HG02981 (cell line): ENCODE data around the gene PLEKHG5.

Experiments
- ATAC-seq: cut with Tn5 transposase; IDR thresholded peaks from one replicate; pipeline ENCODE4 v1.9.1; 2021; ENCODE audit warnings: mild to moderate bottlenecking, moderate library complexity; ENCODE audit not compliant: unreplicated experiment

The PLEKHG5 gene

DNA sequence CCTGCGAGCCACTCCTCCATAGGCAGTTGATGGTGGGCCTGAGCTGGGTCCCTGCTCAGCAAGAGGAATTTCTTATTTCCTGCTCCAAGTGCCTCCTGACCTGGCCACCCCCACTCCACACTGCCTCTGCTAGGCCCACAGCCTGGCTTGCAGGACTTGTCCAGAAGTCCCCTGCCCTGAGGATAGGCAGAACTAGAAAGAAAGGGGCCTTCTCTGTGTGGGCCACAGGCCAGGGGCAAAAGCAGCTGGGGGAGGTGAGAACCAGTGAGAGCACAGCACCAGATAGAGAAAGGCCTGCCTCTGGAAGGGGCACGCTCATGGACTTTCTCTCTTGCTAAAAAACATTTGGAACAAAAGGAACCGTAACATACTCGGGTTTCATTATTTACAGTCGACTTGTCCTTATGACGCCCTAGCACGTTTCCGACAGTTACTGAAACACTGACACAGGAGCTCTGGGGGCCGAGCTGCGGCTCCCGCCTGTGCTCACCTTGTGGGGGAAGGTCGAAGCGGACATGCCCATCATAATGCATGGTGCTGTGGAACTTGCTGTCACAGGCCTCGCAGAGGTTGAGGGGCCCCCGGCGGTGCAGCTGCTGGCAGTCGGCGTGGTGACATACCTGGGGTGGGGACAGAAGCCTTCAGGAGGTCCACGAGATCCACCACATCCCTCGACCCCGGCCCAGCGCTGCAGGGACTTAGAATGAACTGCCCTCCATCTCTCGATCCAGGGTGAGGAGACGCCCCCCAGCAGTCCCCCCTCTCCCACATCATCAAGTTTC lies 14.2 kb downstream of the PLEKHG5 start:
- ATAC-seq = no peak

DNA sequence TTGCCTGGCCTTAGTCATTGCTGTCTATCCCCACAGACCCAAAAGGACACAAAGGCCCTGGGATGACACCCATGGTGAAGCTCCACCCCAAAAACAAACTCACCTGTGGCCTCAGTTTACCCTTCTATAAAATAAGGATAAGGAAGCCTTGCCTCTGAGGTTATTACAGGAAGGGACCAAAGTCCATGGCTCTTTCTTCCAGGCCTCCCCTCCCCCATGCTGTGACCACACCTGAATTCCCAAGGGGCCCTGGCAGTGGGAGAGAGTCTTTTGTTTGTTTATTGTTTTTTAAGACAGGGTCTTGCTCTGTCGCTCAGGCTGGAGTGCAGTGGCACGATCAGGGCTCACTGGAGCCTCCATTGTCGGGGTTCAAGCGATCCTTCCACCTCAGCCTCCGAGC lies 15.0 kb downstream of the PLEKHG5 start:
- ATAC-seq = no peak

DNA sequence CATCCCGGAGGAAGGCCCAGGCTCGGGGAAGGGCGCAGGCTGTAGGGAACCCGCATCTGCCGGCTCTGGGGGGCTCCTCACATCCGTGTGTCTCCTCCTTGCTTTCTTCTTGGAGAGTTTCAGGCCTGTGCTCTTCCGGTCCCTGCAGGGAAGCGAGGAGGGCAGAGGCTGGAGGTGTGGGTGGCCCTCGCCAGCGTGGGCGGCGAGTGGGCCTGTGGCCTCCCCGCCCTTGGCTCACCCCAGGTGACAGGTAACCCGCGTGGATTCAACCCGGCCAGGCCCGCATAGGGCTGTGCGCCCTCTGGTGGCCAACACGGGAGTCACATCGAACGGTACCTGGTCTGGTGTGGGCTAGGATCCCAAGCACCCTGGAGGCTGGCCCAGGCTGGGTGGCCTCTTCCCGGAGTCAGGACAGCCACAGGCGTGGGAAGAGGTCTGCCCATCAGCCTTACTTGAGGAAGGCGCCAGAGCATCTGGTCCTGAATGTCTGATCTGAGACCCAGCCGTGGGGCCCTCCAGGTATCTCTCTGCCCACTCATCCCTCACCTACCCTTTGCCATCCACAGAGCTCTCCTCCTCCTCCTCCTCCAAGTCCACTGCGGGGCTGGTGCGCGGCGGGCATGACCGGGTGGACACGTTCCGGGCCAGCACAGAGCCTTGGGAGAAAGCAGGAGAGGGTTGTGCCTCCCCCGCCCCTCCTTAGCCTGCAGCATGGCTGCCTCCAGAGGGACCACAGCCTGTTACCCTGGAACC lies 15.9 kb downstream of the PLEKHG5 start:
- peak; percentile 59 for ATAC-seq

DNA sequence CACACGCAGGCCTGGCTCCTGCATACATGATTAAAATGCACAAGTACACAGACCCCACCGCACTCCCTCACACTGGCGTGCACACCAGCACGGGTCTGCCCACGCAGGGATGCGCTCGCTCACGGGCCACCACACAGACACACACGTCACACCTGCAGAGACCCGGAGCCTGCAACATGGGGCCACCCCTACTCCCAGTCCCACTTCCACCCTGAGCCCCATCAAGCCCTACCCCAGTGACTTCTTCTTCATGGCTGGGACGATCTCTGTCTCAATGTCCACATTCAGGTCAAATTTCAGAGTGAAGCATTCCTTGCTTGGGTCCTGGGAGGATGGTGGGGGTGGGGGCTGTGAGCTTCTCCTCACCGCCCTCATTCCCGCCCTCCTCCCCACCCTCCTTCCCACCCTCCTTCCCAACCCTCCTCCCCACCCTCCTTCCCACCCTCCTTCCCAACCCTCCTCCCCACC lies 16.6 kb downstream of the PLEKHG5 start:
- ATAC-seq = no peak

DNA sequence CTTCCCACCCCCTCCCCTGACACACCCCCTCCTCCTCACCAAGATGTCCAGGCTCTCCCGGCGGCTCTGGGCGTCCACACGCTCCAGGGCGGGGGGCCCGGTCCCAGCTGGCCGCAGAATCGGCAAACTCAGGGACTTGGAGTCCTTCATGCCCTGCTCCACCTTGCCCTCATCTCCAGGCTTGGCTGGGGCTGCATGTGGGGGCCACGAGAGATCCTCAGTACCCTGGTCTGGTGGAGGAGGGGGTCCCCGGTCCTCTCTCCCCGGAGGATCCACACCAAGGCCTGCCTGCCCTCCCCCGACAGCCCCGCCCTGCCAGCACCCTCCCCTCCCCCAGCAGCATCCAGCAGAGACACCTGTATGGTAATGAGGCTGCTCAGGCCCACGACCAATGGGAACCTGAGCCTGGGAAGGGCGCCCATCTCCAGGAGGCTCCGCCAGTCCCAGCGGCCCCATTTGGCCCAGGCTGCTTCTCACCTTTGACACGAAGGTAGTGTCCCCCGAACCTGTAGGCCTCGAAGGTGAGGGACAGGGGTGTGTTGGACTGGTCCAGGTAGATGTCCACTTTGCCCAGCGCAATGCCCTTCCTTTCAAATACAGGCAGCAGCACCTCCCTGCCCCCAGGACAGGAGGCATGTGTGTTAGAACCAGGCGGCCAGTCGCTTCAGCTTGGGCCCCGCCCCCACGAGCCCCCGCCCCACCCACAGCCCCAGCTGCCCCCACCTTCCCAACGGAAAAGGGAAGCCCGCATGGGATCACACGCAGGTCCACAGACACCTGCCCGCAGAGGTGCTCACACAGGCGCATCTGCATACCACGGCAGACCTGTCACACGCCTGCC lies 17.3 kb downstream of the PLEKHG5 start:
- ATAC-seq = no peak

DNA sequence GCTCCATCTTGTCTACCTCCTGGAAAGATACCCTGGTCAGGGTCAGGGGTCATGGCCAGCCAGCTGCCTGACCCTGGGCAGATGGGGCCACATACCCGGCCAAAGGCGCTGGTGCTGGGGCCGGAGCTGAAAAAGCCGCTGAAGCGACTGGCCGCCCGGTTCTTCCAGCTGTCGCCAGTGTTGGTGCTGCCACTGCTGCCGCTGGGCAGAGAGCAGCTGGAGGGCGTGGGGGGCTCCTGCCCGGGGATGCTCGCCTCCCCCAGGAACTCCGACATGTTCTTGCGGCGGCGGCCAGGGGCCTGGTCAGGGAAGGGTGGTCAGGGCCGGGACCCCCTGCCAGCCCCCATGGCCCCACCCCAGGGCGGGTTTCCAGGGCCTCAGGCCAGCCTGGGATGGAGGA lies 18.3 kb downstream of the PLEKHG5 start:
- ATAC-seq = no peak

DNA sequence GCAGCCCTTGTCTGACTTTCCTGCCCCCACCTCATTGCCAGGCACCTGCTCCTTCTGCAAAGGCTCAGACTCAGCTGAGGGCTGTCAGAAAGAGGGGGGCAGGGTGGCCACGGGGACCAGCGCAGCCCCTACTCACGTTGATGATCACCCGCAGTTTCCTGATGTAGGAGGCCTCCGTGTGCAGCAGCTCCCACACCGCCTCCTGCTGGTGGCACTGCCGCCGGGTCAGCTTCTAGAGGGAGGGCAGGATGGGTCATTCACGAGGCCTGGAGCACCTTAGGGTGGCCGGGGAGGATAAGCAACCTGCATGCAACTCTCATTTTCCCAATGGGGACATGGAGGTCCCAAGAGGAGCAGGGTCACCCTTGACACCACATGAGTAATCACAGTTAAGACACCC lies 19.1 kb downstream of the PLEKHG5 start:
- ATAC-seq = no peak

DNA sequence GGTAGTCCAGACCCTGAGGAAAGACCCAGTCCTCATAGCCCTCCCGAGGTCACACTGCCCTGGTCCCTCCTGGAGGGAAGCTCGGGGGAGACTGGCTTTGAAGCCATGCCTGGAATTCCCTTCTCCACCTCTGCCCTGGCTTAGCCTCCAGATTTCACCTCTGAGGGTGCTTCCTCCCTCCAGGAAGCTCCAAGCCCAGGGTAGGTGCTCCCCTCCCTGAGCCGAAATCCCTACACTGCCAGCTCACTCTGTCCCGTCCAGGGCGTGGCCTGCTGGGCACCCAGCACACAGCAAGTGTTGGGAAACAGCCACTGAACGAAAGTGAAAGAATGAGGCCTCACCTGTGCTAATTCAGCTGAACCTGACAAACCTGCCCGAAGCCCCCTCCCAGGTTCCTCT lies 19.5 kb downstream of the PLEKHG5 start:
- no peak for ATAC-seq

DNA sequence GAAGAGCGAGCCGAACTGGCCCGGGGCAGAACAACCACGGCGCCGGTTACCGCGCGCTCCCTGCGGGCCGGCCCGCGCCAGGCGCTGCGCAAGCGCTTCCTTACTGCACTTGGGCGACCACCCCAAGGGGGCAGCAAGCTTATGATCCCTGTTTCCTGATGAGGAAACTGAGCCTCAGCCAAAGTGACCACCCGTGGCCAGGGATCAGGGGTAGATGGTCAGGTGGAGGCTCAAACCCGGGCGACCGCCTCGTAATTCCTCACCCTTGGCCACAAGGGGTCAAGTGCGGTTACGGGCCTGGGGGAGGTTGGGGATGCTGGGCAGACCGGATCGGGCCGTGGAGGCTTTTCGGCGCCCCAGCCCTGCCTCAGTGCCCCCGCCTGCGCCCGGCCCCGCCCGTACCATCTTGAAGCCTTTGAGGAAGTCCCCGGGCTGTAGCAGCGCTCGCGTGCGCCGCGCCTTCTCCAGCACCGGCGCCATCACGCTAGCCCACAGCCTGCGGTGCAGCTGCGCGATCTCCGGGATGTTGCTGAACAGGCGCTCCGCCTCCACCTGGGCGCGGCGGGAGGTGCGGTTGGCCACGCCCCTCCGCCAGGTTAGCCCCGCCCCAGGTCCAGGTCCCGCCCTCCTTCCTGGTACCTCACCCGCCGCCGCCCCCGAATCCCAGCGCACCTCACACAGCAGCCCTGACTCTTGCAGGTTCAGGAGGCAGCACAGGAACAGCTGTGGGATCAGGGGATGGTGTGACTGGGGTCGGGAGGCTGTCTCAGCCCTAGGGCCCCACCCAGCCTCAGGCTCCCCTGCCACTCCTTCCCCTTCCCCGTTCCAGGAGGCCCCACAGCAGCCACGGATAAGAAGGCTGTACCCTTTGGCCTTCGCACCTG lies 20.1 kb downstream of the PLEKHG5 start:
- no peak for ATAC-seq

DNA sequence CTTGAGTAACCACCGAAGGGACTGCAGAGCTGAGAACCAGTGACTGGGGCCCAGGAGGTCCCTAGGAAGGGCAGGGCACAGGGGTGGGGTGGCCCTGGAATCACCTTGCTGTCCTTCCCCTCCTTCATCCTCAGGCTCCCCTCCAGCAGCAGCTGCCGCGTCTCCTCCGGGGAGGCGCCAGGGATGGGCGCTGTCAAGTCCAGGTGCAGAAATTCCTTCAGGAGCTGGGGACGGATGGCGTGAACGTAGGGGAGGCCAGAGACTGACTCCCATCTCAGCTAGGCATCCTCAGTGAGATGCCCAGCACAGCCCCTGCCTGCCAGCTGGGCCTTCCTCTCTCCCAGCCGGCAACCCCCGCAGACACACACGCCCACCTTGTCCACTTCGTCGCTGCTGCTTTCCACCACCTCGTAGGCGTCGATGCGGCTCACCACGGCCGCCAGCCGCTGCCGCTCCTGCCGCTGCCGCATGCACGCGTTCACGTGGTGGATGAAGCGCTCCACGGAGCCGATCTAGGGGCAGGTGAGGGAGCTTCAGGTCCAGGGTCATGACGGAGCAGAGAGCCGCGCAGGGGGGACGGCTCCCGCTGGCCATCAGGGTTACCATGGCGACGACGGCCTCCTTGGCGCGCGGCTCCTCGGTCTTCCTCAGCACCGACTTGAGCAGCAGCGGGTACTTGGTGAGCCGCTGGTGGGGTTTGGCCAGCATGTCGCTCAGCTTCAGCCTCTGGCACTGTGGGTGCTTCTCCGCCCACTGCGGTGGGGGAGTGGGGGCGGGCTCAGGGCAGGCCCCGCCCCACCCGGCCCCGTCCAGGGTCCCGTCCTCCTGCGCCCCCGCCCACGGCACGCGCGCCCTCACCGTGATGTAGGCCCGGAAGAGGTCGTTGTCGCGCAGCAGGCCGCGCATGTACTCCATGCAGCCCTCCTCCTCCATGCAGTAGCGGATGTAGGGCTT lies 21.1 kb downstream of the PLEKHG5 start:
- ATAC-seq = no peak

DNA sequence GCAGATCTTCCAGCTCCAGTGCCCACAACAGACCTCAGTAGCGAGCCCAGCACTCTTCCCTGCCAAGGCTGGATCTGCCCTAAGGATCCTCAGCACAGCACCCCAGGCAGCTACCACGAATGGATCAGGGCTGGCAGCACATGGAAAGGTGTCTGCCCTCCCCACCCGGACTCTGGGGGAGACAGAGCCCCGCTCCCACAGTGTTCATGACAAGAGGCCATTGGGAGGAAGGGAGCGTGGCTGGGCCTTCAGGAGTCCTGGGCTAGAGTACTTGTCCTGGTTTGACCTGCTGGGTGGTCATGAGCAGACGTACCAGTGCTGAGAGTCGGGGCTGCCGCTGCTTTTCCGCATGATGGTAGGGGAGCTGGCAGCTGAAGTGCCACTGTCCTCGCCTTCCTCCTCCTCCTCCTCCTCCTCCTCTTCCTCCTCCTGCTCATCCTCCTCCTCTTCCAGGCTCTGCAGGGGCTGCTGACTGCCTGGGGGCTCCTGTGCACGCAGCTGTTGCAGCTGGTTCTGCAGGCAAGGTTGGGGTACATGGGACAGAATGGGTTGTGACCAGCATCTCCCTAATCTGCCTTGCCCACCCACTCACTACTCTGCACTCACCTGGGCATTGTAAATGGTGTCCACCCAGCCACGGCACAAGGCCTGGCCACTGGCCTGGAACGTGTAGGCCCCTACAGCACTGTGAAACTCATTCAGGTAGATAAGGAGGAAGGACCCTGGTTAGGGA lies 22.6 kb downstream of the PLEKHG5 start:
- no peak for ATAC-seq

DNA sequence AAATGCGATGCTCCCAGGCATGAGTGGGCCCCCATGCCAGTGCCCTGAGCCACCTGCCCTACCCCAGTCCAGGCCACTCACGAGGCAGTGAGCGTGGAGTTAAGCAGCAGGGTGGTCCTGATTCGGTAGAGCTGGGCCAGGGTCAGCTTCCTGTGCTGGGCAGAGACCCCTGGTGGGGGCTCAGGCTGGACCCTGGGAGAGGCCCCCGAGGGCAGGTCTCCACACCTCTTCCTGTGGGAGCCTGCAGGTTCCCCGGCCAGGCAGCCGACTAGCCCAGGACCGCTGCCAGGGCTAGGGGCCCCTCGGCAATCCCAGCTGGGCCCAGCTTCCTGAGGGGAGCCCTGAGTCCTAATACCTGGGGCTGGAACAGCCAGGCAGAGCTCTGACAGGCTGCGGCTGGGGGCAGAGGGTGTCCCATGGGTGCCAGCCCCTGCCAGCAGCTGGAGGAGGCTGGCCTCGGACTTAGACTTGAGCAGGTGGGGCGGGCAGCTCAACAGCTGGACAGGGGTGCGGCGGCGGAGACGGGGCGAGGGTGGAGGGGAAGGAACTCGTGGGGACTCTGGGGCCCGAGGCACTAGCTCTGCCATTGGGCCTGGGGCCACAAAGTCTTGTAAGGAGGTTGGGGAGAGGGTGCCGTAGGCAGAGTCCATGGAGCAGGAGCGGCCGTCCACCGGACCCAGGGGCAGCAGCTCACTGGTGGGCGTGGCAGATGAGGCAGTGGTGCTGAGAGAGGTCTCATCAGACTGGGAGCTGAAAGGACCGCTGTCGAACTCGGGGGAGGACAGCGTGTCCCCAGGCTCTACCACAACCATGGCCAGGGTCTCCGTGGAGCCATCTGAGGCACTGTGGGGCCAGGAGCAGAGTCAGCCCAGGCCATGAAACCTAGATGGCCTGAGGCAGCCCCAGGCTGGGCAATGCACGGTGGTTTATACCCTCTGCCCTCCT lies 23.5 kb downstream of the PLEKHG5 start:
- no peak for ATAC-seq

DNA sequence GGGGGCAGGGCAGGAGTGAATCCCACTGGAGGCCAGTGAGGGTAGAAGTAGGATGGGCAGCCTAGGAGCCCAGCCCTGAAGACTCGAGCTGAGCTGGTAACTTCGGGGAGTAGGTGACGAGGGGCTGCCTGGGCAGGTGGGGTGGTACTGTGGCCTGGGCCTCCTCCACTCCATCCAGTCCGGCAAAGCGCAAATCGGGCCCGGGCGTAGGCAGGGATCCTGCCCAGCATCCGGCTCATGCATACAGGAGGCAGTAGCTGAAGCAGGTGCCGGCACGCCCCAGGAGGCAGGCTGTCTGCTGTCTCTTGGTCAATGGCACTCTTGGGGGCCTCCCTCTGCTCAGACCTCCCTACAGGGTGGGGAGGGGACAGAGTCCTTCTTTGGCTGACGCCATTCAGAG lies 24.2 kb downstream of the PLEKHG5 start:
- no peak for ATAC-seq

DNA sequence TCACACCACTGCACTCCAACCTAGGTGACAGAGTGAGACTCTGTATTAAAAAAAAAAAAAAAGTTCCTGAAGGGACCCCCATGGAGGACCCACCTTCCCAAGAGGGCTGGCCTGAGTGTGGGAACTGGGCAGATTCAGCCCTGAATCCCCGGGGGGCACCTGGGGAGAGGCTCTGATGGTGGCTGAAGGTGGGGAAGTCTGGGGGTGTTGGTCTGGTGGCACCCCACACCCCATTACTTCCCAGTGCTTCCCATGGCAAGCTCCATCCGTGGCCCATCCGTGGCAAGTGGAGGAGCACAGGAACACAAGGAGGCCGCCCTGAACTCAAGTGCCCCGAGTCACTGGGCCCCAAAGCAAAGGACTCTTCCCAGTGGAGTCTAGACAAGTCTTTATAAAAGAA lies 24.7 kb downstream of the PLEKHG5 start:
- no peak for ATAC-seq

DNA sequence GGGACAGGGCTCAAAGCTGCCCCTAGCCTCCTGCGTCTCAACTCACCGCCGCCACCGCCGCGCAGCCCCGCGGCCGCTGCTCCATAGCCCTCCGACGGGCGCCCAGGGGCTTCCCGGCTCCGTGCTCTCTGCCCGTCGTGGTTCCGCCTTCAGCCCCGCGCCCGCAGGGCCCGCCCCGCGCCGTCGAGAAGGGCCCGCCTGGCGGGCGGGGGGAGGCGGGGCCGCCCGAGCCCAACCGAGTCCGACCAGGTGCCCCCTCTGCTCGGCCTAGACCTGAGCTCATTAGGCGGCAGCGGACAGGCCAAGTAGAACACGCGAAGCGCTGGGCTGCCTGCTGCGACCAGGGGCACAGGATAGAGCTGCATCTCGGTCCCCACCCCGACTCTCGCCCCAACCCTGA lies 25.4 kb downstream of the PLEKHG5 start, which contains the start of gene TNFRSF25:
Gene TNFRSF25 (minus strand): TSS at position 151 of the 400 bp plus-strand sequence. CDS start 66 bp downstream, at position 85.
- no peak for ATAC-seq

DNA sequence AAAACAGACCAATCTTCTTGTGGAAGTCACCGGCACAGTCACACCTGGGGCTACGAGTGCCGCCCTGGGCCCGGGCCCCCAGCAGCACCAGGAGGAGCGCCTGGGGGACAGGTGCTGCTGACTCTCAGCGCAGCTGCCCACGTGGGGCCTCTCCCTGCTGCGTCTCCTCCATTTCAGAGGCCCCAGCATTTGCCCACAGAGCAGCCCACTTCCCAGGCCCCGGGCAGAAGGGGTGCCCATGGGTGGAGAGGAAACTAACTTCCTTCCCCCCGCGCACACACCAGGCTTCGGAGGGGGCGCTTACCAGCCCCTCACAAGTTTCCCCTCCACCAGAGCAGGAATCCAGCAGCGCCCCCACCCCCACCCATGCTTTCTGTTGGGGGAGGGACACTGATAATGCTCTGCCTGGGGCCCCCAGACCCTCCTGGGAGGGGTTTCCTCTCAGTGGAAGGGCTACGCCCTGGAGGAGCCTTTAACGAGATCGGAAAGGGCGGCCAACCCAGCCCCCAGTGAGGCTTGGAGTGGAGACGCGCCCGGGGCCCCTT lies 25.9 kb downstream of the PLEKHG5 start:
- no peak for ATAC-seq

DNA sequence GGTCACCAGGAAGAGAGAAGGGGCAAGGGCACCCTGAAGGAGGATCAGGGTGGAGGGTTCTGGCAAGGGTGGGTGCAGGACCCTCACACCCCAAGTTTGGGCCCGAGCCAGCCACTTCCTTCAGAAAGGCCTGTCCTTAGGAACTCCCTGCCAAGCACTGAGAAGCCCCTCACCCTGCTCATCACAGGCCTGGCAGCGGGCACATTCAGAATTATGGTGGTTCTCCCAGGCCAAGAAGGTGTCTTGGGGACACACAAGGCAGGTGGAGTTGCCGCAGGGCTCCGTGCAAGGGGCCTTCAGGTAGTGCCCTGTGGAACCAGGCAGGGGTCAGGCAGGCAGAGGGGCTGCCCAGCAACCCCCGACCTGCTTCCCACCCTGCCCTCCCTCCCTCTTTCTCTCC lies 26.6 kb downstream of the PLEKHG5 start:
- no peak for ATAC-seq
